ENCODE data around the gene CCDC50.

- TF ChIP-seq, protein P1, sequence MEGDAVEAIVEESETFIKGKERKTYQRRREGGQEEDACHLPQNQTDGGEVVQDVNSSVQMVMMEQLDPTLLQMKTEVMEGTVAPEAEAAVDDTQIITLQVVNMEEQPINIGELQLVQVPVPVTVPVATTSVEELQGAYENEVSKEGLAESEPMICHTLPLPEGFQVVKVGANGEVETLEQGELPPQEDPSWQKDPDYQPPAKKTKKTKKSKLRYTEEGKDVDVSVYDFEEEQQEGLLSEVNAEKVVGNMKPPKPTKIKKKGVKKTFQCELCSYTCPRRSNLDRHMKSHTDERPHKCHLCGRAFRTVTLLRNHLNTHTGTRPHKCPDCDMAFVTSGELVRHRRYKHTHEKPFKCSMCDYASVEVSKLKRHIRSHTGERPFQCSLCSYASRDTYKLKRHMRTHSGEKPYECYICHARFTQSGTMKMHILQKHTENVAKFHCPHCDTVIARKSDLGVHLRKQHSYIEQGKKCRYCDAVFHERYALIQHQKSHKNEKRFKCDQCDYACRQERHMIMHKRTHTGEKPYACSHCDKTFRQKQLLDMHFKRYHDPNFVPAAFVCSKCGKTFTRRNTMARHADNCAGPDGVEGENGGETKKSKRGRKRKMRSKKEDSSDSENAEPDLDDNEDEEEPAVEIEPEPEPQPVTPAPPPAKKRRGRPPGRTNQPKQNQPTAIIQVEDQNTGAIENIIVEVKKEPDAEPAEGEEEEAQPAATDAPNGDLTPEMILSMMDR (IDR thresholded peaks at IDR 0.05) = no peak
- TF ChIP-seq POLR2A (IDR thresholded peaks at IDR 0.05) = no peak
These were observed 7.6 kb downstream of the CCDC50 start for GRCh38 chr3:191336833-191337232.
